Right lobe of liver (tissue), 6 donors: Measurements from ENCODE around the gene CASZ1. TPM values are rescaled to one million over a fixed set of nuclear protein-coding genes. Genes with fewer than 3 reads are reported as not detected.

Experiments
- ATAC-seq, 4 donors: fragments of 200-7000 bp; cut with Tn5 transposase; one replicate each; pipeline ENCODE4 v1.9.1; 2020; ENCODE audit warnings: mild to moderate bottlenecking in 4 of 4, moderate library complexity in 4 of 4
- DNase-seq, 3 donors: peaks; one replicate each; pipeline ENCODE4 v3.0.0-alpha.2; 2020
- H3K27ac ChIP-seq, 3 donors: fragments of 200-600 bp; one replicate each; pipeline ENCODE4 v1.8.0; 2022
- H3K27me3 ChIP-seq, 2 donors: fragments of 200-600 bp; one replicate each; pipeline ENCODE4 v1.8.0; 2022
- H3K36me3 ChIP-seq, 4 donors: fragments of 200-600 bp; sonication (generic) in 1 of 4; one replicate each; pipeline versions ENCODE4 v1.5.1 to v1.8.0; 2017 to 2022; ENCODE audit warnings: control low read depth in 1 of 4
- H3K4me1 ChIP-seq, 4 donors: fragments of 200-600 bp; sonication (generic) in 1 of 4; one replicate each; pipeline versions ENCODE4 v1.5.1 to v1.8.0; 2017 to 2022; ENCODE audit warnings: control low read depth in 1 of 4
- H3K4me3 ChIP-seq, 3 donors: fragments of 200-600 bp; one replicate each; pipeline ENCODE4 v1.8.0; 2022
- H3K9me3 ChIP-seq, 4 donors: fragments of 200-600 bp; sonication (generic) in 1 of 4; one replicate each; pipeline versions ENCODE4 v1.5.1 to v1.8.0; 2017 to 2022; ENCODE audit warnings: control low read depth in 1 of 4
- CTCF ChIP-seq, 4 donors: fragments of 200-600 bp in 3 of 4; fragments of 450-650 bp in 1 of 4; IDR thresholded peaks; one replicate each; pipeline versions ENCODE4 v1.5.1 to v1.8.0; 2016 to 2022; ENCODE audit warnings: antibody characterized with exemption in 4 of 4, mild to moderate bottlenecking in 2 of 4
- POLR2A ChIP-seq: fragments of 450-650 bp; IDR thresholded peaks from one replicate; pipeline ENCODE4 v1.6.1; 2017; ENCODE audit warnings: antibody characterized with exemption, mild to moderate bottlenecking
- WGBS: methylation state at CpG from one replicate; pipeline ENCODE4 v1.1.6; 2018; ENCODE audit warnings: low coverage, low lambda C conversion rate; ENCODE audit not compliant: insufficient coverage; ENCODE audit errors: missing lambda C conversion rate; 5-methylcytosine and 5-hydroxymethylcytosine counted together
- intact Hi-C, 2 donors: fragments of 100-400 bp; cut with DNase I; formaldehyde crosslinking; loops; one replicate each; pipeline versions ENCODE4 v1.11.2 to v1.14.1; 2022
- total RNA-seq, 6 experiments: library from RNA; depleted of rRNA in 2 of 6; stranded (reverse); fragments of >200 nt in 2 of 6; fragmentation: NEBNext Ultra II Directional in 3 of 6; extraction: Animal tissue kit (Norgen Biotek cat#: 25700) in 3 of 6; gene quantifications; one replicate each; pipeline versions ENCODE4 v1.1.0 to v1.2.4, GENCODE V29; 2016 to 2023
- donor health status: DM: no; HTN: yes; CAD: no.
- donor health status: DM: no; HTN: no; CAD: no.
- donor health status: DM: no; HTN: no; CAD: no.
- donor health status: DM: no; HTN: yes; CAD: no.
- donor health status: DM: no; HTN: yes; CAD: no.

The CASZ1 gene
- total RNA-seq, 6 experiments from 2014 or later, result 3.1 to 10.1 (median 5.3) TPM

GRCh38 chr1:10676963-10677362 lies 119.5 kb downstream of the CASZ1 start:
- Histone ChIP-seq H3K36me3 (no peaks in the 10 kb centered on the region), H3K27me3 (no peaks in the 10 kb centered on the region), H3K4me3 (no peak overlapping the region), H3K9me3 (no peaks in the 10 kb centered on the region), H3K27ac (peak overlapping the region in 1 of 3 donors; percentile 40), H3K4me1 (peaks cover 0 to 41% (median 10%) of the 10 kb centered on the region in 4 donors)
- intact Hi-C loops, result no loop called here
- ATAC-seq, result no peak
- WGBS, result 80% methylated on average over 4 of the region's 13 CpGs
- no peak for TF ChIP-seq CTCF (IDR thresholded peaks at IDR 0.05)
- no peak for TF ChIP-seq POLR2A
- DNase-seq, result no peak

DNA sequence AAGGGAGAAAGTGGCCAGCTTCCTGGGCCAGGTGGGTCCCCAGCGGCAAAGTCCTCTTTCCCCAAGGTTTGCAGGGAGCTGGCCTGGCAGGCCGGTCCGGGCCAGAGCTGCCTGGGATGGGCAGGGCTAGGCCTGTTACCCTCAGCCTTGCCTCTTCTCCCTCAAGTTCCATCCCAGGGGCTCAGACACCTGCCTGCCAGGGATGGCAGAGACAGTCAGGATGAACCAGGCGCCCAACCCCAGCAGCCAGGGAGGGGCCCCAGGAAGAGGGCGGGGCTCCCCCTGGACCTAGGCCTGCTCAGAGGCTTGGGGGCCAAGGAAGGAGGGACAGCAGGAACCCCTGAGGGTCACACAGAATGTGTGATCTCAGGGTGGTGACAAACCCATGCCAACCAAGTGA lies 120.6 kb downstream of the CASZ1 start:
- Histone ChIP-seq H3K27me3 (no peaks in the 10 kb centered on the region), H3K9me3 (no peaks in the 10 kb centered on the region), H3K27ac (peak overlapping the region in 1 of 3 donors; percentile 36), H3K4me3 (no peak overlapping the region), H3K36me3 (no peaks in the 10 kb centered on the region), H3K4me1 (peaks cover 0 to 41% (median 10%) of the 10 kb centered on the region in 4 donors)
- TF ChIP-seq CTCF (IDR thresholded peaks at IDR 0.05), result no peak
- TF ChIP-seq POLR2A, result no peak
- no CpG with 5 or more reads among the region's 5 CpGs for WGBS
- DNase-seq (no peak), ATAC-seq (peak in 1 of 4 donors; percentile 4)
- intact Hi-C loops, result no loop called here

- Histone ChIP-seq H3K9me3 (no peaks in the 10 kb centered on the region), H3K4me1 (peaks cover 0 to 35% (median 10%) of the 10 kb centered on the region in 4 donors), H3K27ac (peak overlapping the region in 2 of 3 donors; percentile 29 to 36), H3K36me3 (no peaks in the 10 kb centered on the region), H3K27me3 (no peaks in the 10 kb centered on the region), H3K4me3 (no peak overlapping the region)
- DNase-seq (peak in 1 of 3 donors; percentile 75), ATAC-seq (peak; percentile 36 to 64 (median 53))
- TF ChIP-seq POLR2A (no peak), CTCF (IDR thresholded peaks at IDR 0.05) (no peak)
- intact Hi-C loops, result no loop called here
- WGBS, result 30% methylated on average over 14 of the region's 29 CpGs
Measured at GRCh38 chr1:10674700-10675609, 121.5 kb downstream of the CASZ1 start.

DNA sequence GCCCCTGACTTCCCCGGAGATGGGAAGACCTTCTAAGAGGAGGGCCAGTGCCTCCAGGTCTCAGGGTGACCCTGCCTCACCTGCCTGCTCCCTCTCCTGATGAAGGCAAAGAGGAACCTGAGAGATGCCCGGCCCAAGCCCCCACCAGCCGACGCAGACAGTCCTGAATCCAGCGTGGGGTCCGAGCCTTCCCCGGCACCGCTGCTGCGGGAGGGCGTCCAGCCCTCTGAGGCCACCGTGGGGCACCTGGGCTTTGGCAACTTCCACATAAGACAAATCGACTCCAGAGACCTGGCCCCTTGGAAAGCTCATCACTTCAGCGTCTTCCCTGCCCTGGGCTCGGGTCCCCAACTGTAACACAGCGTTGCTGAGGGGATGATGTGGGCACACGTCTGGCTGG lies 122.2 kb downstream of the CASZ1 start:
- ATAC-seq, result no peak
- WGBS, result 75% methylated on average over 4 of the region's 16 CpGs
- Histone ChIP-seq H3K4me3 (no peak overlapping the region), H3K9me3 (no peaks in the 10 kb centered on the region), H3K4me1 (peaks cover 0 to 37% (median 10%) of the 10 kb centered on the region in 4 donors), H3K27me3 (no peaks in the 10 kb centered on the region), H3K36me3 (no peaks in the 10 kb centered on the region), H3K27ac (no peak overlapping the region)
- intact Hi-C loops, result no loop called here
- DNase-seq, result no peak
- TF ChIP-seq POLR2A (no peak), CTCF (IDR thresholded peaks at IDR 0.05) (no peak)
